K562 (cell line): ENCODE data around the gene FAM131C. TPM values are rescaled to one million over a fixed set of nuclear protein-coding genes. Genes with fewer than 3 reads are reported as not detected.
A peak's percentile ranks its signal among the peaks of the same experiment; 100 is the strongest.

Experiments
- CBFB ChIP-seq: sonication (generic); formaldehyde crosslinking; IDR thresholded peaks from 2 replicates; pipeline ENCODE4 v1.4.0; 2020; ENCODE audit warnings: mild to moderate bottlenecking, missing genetic modification reagents
- FOXJ3 ChIP-seq: sonication (generic); formaldehyde crosslinking; IDR thresholded peaks from 2 replicates; pipeline ENCODE4 v1.4.0; 2020; ENCODE audit warnings: mild to moderate bottlenecking, missing genetic modification reagents
- GABPA ChIP-seq: fragments of 200-800 bp; sonication (Bioruptor generic); conservative IDR thresholded peaks from 2 replicates; pipeline ENCODE4 v1.6.1; 2016; ENCODE audit warnings: low read depth, missing genetic modification characterization, missing compliant biosample characterization
- HDAC3 ChIP-seq: fragments of 450-650 bp; IDR thresholded peaks from 2 replicates; pipeline ENCODE4 v1.6.1; 2018; ENCODE audit warnings: borderline replicate concordance, mild to moderate bottlenecking, moderate library complexity; ENCODE audit not compliant: partially characterized antibody
- HEY1 ChIP-seq: fragments of 250-450 bp; sonication (Bioruptor Pico); IDR thresholded peaks from 2 replicates; pipeline ENCODE4 v1.5.0; 2020; ENCODE audit warnings: mild to moderate bottlenecking, moderate library complexity, borderline replicate concordance
- HNRNPH1 ChIP-seq: fragments of 200-400 bp; formaldehyde crosslinking; optimal IDR thresholded peaks from 2 replicates; pipeline ENCODE3; 2017; ENCODE audit warnings: low read depth, mild to moderate bottlenecking, low read length, moderate library complexity
- MECOM ChIP-seq: fragments of 250-450 bp; sonication (Bioruptor Pico); IDR thresholded peaks from 2 replicates; pipeline ENCODE4 v1.8.0; 2022; ENCODE audit warnings: inconsistent platforms
- NFE2L1 ChIP-seq: fragments of 450-650 bp; IDR thresholded peaks from 2 replicates; pipeline ENCODE4 v1.6.1; 2016; ENCODE audit warnings: missing genetic modification characterization, low read depth, mild to moderate bottlenecking, missing compliant biosample characterization, moderate library complexity, borderline replicate concordance
- PYGO2 ChIP-seq: fragments of 450-650 bp; IDR thresholded peaks from 2 replicates; pipeline ENCODE4 v1.6.1; 2016; ENCODE audit warnings: mild to moderate bottlenecking, missing genetic modification characterization, moderate library complexity, missing compliant biosample characterization
- SMAD4 ChIP-seq: fragments of 250-450 bp; sonication (Bioruptor Pico); conservative IDR thresholded peaks from 2 replicates; pipeline ENCODE4 v1.8.0; 2021; ENCODE audit warnings: inconsistent platforms, mild to moderate bottlenecking, moderate library complexity
- STAG1 ChIP-seq: sonication (generic); formaldehyde crosslinking; IDR thresholded peaks from 2 replicates; pipeline ENCODE4 v1.5.0; 2020; ENCODE audit warnings: missing genetic modification reagents, borderline replicate concordance
- TCF7L2 ChIP-seq: fragments of 150-350 bp; IDR thresholded peaks from 2 replicates; pipeline ENCODE4 v1.6.1; 2016; ENCODE audit warnings: low read depth, mild to moderate bottlenecking, low read length, moderate library complexity
- ZC3H8 ChIP-seq: fragments of 450-650 bp; IDR thresholded peaks from 2 replicates; pipeline ENCODE4 v1.6.1; 2017
- ZFP30 ChIP-seq: fragments of 250-450 bp; sonication (Bioruptor Pico); IDR thresholded peaks from 2 replicates; pipeline ENCODE4 v1.8.0; 2022; ENCODE audit warnings: moderate library complexity, mild to moderate bottlenecking, inconsistent platforms, borderline replicate concordance
- ZNF23 ChIP-seq: fragments of 250-450 bp; sonication (Bioruptor Pico); IDR thresholded peaks from 2 replicates; pipeline ENCODE4 v1.4.0; 2020; ENCODE audit warnings: mild to moderate bottlenecking
- ZNF830 ChIP-seq: fragments of 250-450 bp; sonication (Bioruptor Pico); IDR thresholded peaks from 2 replicates; pipeline ENCODE4 v1.5.0; 2021; ENCODE audit warnings: mild to moderate bottlenecking
- polyA plus RNA-seq, 8 experiments: library from polyadenylated mRNA; depleted of rRNA in 4 of 8; stranded (reverse) in 5 of 8; unstranded in 3 of 8; fragments of >200 nt; fragmentation: Nextera tagmentation in 2 of 8; fragmentation: Illumina TruSeq in 1 of 8; extraction: Ambion mirVana in 2 of 8; extraction: Trizol in 1 of 8; gene quantifications; 2 replicates each; pipeline versions ENCODE4 v1.2.1 to v1.2.3, GENCODE V29; 2011 to 2014; ENCODE audit warnings: inconsistent platforms in 1 of 8, missing spikeins in 1 of 8
- total RNA-seq, 7 experiments: library from RNA; depleted of rRNA in 6 of 7; stranded (reverse); fragments of >200 nt in 6 of 7; fragmentation: Illumina TruSeq in 2 of 7; extraction: Trizol in 2 of 7; gene quantifications; 2 replicates each; pipeline versions ENCODE4 v1.2.1 to v1.2.3, GENCODE V29; 2011 to 2021; ENCODE audit warnings: low replicate concordance in 1 of 7
- TF ChIP-seq, protein P1 (sequence below): fragments of 450-650 bp; formaldehyde crosslinking; IDR thresholded peaks from 2 replicates; pipeline ENCODE4 v1.4.0; 2020; ENCODE audit warnings: mild to moderate bottlenecking, moderate library complexity
- TF ChIP-seq, protein P2 (sequence below): sonication (generic); formaldehyde crosslinking; IDR thresholded peaks from 2 replicates; pipeline ENCODE4 v1.8.0; 2023; ENCODE audit warnings: mild to moderate bottlenecking, missing genetic modification reagents
- TF ChIP-seq, protein P3 (sequence below), 2 experiments: fragments of 250-450 bp in 1 of 2; fragments of 450-650 bp in 1 of 2; sonication (Bioruptor Pico) in 1 of 2; IDR thresholded peaks; 2 replicates each; pipeline versions ENCODE4 v1.6.1 to v1.8.0; 2016 to 2021; ENCODE audit warnings: mild to moderate bottlenecking in 2 of 2, moderate library complexity in 2 of 2, missing compliant biosample characterization in 1 of 2, missing genetic modification characterization in 1 of 2
- TF ChIP-seq, protein P4 (sequence below): sonication (generic); formaldehyde crosslinking; IDR thresholded peaks from 2 replicates; pipeline ENCODE4 v1.8.0; 2023; ENCODE audit warnings: mild to moderate bottlenecking, missing genetic modification reagents

FAM131C gene
- total and polyA plus RNA-seq, 9 of the 15 experiments (the other 6 are each of a cell fraction or from before 2014, with no cell fraction given) = 0.10 to 0.29 (median 0.16) TPM; not detected in 6

DNA sequence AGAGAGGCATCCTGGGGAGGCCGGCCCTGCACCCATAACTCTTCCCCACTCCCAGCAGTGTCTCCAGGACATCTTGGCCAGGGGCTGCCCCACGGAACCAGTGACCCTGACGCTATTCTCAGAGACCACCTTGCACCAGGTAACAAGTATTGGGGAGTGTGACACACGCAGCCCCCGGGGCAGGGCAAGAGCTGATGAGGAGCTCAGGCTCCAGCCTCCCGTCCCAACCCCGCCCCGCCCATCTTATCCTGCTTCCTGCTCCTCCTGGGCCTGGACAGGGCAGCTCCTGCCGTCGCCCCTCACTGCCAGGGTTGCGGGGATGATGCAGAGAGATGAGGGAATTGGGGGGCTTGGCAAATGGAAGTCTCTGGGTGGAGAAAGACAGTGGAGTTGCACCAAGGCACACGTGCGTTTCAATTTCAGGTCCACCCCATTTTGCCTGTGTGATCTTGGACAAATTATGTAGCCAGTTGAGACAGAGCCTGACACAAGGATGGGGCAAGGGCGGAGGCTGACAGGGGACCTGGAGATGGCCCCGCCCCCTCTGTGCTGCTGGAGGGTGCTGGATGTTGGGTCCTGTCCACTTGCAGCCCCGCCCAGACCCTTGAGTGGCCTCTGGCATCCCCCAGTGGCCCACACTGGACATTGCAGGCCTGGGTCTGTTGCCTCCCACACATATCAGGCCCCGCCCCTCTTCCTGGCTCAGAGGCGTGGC is 40.9 kb downstream of the FAM131C start (continued):
- TF ChIP-seq, protein P1, sequence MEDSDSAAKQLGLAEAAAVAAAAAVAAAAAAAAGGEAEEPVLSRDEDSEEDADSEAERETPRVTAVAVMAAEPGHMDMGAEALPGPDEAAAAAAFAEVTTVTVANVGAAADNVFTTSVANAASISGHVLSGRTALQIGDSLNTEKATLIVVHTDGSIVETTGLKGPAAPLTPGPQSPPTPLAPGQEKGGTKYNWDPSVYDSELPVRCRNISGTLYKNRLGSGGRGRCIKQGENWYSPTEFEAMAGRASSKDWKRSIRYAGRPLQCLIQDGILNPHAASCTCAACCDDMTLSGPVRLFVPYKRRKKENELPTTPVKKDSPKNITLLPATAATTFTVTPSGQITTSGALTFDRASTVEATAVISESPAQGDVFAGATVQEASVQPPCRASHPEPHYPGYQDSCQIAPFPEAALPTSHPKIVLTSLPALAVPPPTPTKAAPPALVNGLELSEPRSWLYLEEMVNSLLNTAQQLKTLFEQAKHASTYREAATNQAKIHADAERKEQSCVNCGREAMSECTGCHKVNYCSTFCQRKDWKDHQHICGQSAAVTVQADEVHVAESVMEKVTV (CRISPR knock-in tag) = peak; percentile 98
- TF ChIP-seq STAG1 (CRISPR knock-in tag) = peak; percentile 97
- no peak for TF ChIP-seq ZFP30 (CRISPR knock-in tag)
- no peak for TF ChIP-seq NFE2L1
- no peak for TF ChIP-seq GABPA
- TF ChIP-seq MECOM = no peak
- TF ChIP-seq, protein P2, sequence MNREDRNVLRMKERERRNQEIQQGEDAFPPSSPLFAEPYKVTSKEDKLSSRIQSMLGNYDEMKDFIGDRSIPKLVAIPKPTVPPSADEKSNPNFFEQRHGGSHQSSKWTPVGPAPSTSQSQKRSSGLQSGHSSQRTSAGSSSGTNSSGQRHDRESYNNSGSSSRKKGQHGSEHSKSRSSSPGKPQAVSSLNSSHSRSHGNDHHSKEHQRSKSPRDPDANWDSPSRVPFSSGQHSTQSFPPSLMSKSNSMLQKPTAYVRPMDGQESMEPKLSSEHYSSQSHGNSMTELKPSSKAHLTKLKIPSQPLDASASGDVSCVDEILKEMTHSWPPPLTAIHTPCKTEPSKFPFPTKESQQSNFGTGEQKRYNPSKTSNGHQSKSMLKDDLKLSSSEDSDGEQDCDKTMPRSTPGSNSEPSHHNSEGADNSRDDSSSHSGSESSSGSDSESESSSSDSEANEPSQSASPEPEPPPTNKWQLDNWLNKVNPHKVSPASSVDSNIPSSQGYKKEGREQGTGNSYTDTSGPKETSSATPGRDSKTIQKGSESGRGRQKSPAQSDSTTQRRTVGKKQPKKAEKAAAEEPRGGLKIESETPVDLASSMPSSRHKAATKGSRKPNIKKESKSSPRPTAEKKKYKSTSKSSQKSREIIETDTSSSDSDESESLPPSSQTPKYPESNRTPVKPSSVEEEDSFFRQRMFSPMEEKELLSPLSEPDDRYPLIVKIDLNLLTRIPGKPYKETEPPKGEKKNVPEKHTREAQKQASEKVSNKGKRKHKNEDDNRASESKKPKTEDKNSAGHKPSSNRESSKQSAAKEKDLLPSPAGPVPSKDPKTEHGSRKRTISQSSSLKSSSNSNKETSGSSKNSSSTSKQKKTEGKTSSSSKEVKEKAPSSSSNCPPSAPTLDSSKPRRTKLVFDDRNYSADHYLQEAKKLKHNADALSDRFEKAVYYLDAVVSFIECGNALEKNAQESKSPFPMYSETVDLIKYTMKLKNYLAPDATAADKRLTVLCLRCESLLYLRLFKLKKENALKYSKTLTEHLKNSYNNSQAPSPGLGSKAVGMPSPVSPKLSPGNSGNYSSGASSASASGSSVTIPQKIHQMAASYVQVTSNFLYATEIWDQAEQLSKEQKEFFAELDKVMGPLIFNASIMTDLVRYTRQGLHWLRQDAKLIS (CRISPR knock-in tag) = peak; percentile 62; the same call in 1 of the 2 replicates
- TF ChIP-seq, protein P3, sequence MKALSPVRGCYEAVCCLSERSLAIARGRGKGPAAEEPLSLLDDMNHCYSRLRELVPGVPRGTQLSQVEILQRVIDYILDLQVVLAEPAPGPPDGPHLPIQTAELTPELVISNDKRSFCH (CRISPR knock-in tag; IDR thresholded peaks at IDR 0.05) = no peak
- TF ChIP-seq, protein P3 (tag; IDR thresholded peaks at IDR 0.05) = no peak
- TF ChIP-seq SMAD4 (CRISPR knock-in tag) = peak; percentile 37; the same call in 1 of the 2 replicates
- TF ChIP-seq TCF7L2 = no peak
- TF ChIP-seq ZNF23 = no peak
- TF ChIP-seq HNRNPH1 = no peak
- TF ChIP-seq HEY1 = peak; percentile 70; the same call in 1 of the 2 replicates
- TF ChIP-seq HDAC3 = no peak
- TF ChIP-seq FOXJ3 = no peak
- TF ChIP-seq ZNF830 (CRISPR knock-in tag) = no peak
- no peak for TF ChIP-seq PYGO2 (tag)
- TF ChIP-seq, protein P4, sequence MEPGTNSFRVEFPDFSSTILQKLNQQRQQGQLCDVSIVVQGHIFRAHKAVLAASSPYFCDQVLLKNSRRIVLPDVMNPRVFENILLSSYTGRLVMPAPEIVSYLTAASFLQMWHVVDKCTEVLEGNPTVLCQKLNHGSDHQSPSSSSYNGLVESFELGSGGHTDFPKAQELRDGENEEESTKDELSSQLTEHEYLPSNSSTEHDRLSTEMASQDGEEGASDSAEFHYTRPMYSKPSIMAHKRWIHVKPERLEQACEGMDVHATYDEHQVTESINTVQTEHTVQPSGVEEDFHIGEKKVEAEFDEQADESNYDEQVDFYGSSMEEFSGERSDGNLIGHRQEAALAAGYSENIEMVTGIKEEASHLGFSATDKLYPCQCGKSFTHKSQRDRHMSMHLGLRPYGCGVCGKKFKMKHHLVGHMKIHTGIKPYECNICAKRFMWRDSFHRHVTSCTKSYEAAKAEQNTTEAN (CRISPR knock-in tag) = peak; percentile 73; the same call in 1 of the 2 replicates
- no peak for TF ChIP-seq CBFB (CRISPR knock-in tag)
- TF ChIP-seq ZC3H8 = no peak
